ENCODE measurements around the gene AACS. TPM values are rescaled to one million over a fixed set of nuclear protein-coding genes. Genes with fewer than 3 reads are reported as not detected.

The AACS gene
- total RNA-seq, 1 donor from 2014 or later, result 77.6 TPM

- peak; percentile 99 for TF ChIP-seq CTCF (IDR thresholded peaks at IDR 0.05; ENCODE audit: unreplicated experiment)
- Mint-ChIP-seq H3K27ac (ENCODE audit: unreplicated experiment) (no peak overlapping the region), H3K4me3 (ENCODE audit: unreplicated experiment) (no peak overlapping the region), H3K36me3 (ENCODE audit: low read depth, unreplicated experiment) (peaks cover 5% of the 10 kb centered on the region), H3K4me1 (ENCODE audit: unreplicated experiment) (peaks cover 7% of the 10 kb centered on the region), H3K27me3 (ENCODE audit: unreplicated experiment) (peaks cover 10% of the 10 kb centered on the region), H3K9me3 (ENCODE audit: unreplicated experiment) (no peaks in the 10 kb centered on the region)
- peak; percentile 90 for DNase-seq (ENCODE audit: low spot score)
Observed at GRCh38 chr12:125183187-125184067, 118.2 kb downstream of the AACS start.

GRCh38 chr12:125184213-125184967 lies 119.2 kb downstream of the AACS start:
- Mint-ChIP-seq H3K27me3 (ENCODE audit: unreplicated experiment) (peaks cover 18% of the 10 kb centered on the region), H3K4me3 (ENCODE audit: unreplicated experiment) (no peak overlapping the region), H3K4me1 (ENCODE audit: unreplicated experiment) (peaks cover 10% of the 10 kb centered on the region), H3K36me3 (ENCODE audit: low read depth, unreplicated experiment) (peaks cover 5% of the 10 kb centered on the region), H3K27ac (ENCODE audit: unreplicated experiment) (no peak overlapping the region), H3K9me3 (ENCODE audit: unreplicated experiment) (no peaks in the 10 kb centered on the region)
- no peak for DNase-seq (ENCODE audit: low spot score)
- TF ChIP-seq CTCF (IDR thresholded peaks at IDR 0.05; ENCODE audit: unreplicated experiment), result no peak

- Mint-ChIP-seq H3K4me3 (ENCODE audit: unreplicated experiment) (peak overlapping the region; percentile 76), H3K27ac (ENCODE audit: unreplicated experiment) (no peak overlapping the region), H3K9me3 (ENCODE audit: unreplicated experiment) (no peaks in the 10 kb centered on the region), H3K36me3 (ENCODE audit: low read depth, unreplicated experiment) (peaks cover 5% of the 10 kb centered on the region), H3K4me1 (ENCODE audit: unreplicated experiment) (peaks cover 10% of the 10 kb centered on the region), H3K27me3 (ENCODE audit: unreplicated experiment) (peaks cover 25% of the 10 kb centered on the region)
- TF ChIP-seq CTCF (IDR thresholded peaks at IDR 0.05; ENCODE audit: unreplicated experiment), result no peak
- DNase-seq (ENCODE audit: low spot score), result peak; percentile 26
Observed at GRCh38 chr12:125185311-125185739, 120.1 kb downstream of the AACS start.

- TF ChIP-seq CTCF (IDR thresholded peaks at IDR 0.05; ENCODE audit: unreplicated experiment), result peak; percentile 35
- Mint-ChIP-seq H3K9me3 (ENCODE audit: unreplicated experiment) (no peaks in the 10 kb centered on the region), H3K27ac (ENCODE audit: unreplicated experiment) (no peak within 1 kb of the TSS), H3K4me1 (ENCODE audit: unreplicated experiment) (peaks cover 10% of the 10 kb centered on the region), H3K27me3 (ENCODE audit: unreplicated experiment) (peaks cover 25% of the 10 kb centered on the region), H3K36me3 (ENCODE audit: low read depth, unreplicated experiment) (peaks cover 5% of the 10 kb centered on the region), H3K4me3 (ENCODE audit: unreplicated experiment) (peak within 1 kb of the TSS; percentile 76)
- DNase-seq (ENCODE audit: low spot score), result peak; percentile 80
Observed at GRCh38 chr12:125185740-125186470, 120.7 kb downstream of the AACS start, which contains the start of gene TMEM132B. TMEM132B (plus strand) TSS chr12:125186386.

Measured in endothelial cell (in vitro differentiated cells).